ENCODE measurements around the gene PSKH1.

GRCh38 chr16:67858500-67858899 is 34.6 kb upstream of the PSKH1 start:
- TF ChIP-seq CTCF (conservative IDR thresholded peaks at IDR 0.05; ENCODE audit: low read depth, low read length) (no peak), EZH2 (IDR thresholded peaks at IDR 0.05; ENCODE audit: borderline replicate concordance, low read depth, low read length, poor library complexity, severe bottlenecking) (no peak)

Data from A673 (cell line).